Loucy (cell line): Measurements from ENCODE around the gene TMEM41B.

Source experiments
- CTCF ChIP-seq: fragments of 200-600 bp; sonication (generic); conservative IDR thresholded peaks from 2 replicates; pipeline ENCODE4 v1.5.1; 2014; ENCODE audit warnings: mild to moderate bottlenecking, antibody characterized with exemption, low read length
- EZH2phosphoT487 ChIP-seq: fragments of 200-600 bp; IDR thresholded peaks from 2 replicates; pipeline ENCODE4 v1.6.1; 2018; ENCODE audit warnings: antibody characterized with exemption, mild to moderate bottlenecking, moderate library complexity, borderline replicate concordance

GRCh38 chr11:9293646-9294045, 20.7 kb downstream of the TMEM41B start:
- TF ChIP-seq CTCF (no peak), EZH2phosphoT487 (no peak)
